Stomach (tissue), 9 donors: ENCODE results near the gene GARIN6. TPM values are rescaled to one million over a fixed set of nuclear protein-coding genes. Genes with fewer than 3 reads are reported as not detected.

Source experiments
- DNase-seq, 2 donors: peaks; one replicate each; pipeline versions ENCODE4 v3.0.0 to v3.0.0-alpha.2; 2013 to 2019
- H3K27ac ChIP-seq, 5 donors: fragments of 200-600 bp in 4 of 5; sonication (generic) in 4 of 5; one replicate each; pipeline ENCODE4 v1.5.1; 2013 to 2019; ENCODE audit warnings: mild to moderate bottlenecking in 1 of 5, moderate library complexity in 1 of 5
- H3K27me3 ChIP-seq, 3 donors: fragments of 200-600 bp; sonication (generic); one replicate each; pipeline ENCODE4 v1.5.1; 2017 to 2019; ENCODE audit warnings: mixed run types in 1 of 3
- H3K36me3 ChIP-seq, 4 donors: fragments of 200-600 bp; sonication (generic); 1 replicate in 3 of 4; 2 replicates in 1 of 4; pipeline ENCODE4 v1.5.1; 2016 to 2019
- H3K4me1 ChIP-seq, 4 donors: fragments of 200-600 bp; sonication (generic); one replicate each; pipeline ENCODE4 v1.5.1; 2016 to 2019
- H3K4me3 ChIP-seq, 4 donors: fragments of 200-600 bp; sonication (generic) in 3 of 4; one replicate each; pipeline ENCODE4 v1.5.1; 2016 to 2019; ENCODE audit warnings: mild to moderate bottlenecking in 1 of 4
- H3K9me3 ChIP-seq, 4 donors: fragments of 200-600 bp; sonication (generic); one replicate each; pipeline ENCODE4 v1.5.1; 2016 to 2019
- CTCF ChIP-seq, 7 experiments: fragments of 450-650 bp in 4 of 7; fragments of 200-600 bp in 3 of 7; sonication (generic) in 3 of 7; IDR thresholded peaks; one replicate each; pipeline ENCODE4 v1.5.1; 2016 to 2019; ENCODE audit warnings: antibody characterized with exemption in 7 of 7, control low read depth in 2 of 7, mild to moderate bottlenecking in 1 of 7
- EP300 ChIP-seq: sonication (generic); formaldehyde crosslinking; IDR thresholded peaks from one replicate; pipeline ENCODE4 v1.6.1; 2017; ENCODE audit warnings: antibody characterized with exemption
- POLR2A ChIP-seq, 4 donors: fragments of 450-650 bp; IDR thresholded peaks; one replicate each; pipeline ENCODE4 v1.6.1; 2016; ENCODE audit warnings: antibody characterized with exemption in 4 of 4, control low read depth in 2 of 4, mild to moderate bottlenecking in 1 of 4, moderate library complexity in 1 of 4
- POLR2AphosphoS5 ChIP-seq, 3 donors: sonication (generic); formaldehyde crosslinking; IDR thresholded peaks; one replicate each; pipeline ENCODE4 v1.6.1; 2016; ENCODE audit warnings: antibody characterized with exemption in 3 of 3
- WGBS, 5 donors: extraction: QIAGEN DNeasy Blood & Tissue Kit in 3 of 5; methylation state at CpG; one replicate each; pipeline versions ENCODE4 v1.1.5 to v1.1.7; 2013 to 2018; 5-methylcytosine and 5-hydroxymethylcytosine counted together
- intact Hi-C: fragments of 100-400 bp; cut with DNase I; formaldehyde crosslinking; loops from one replicate; pipeline ENCODE4 v1.15.1; 2023; ENCODE audit warnings: low total_unique reads
- polyA plus RNA-seq, 3 donors: library from polyadenylated mRNA; stranded (reverse); fragments of 200-250 nt; gene quantifications; one replicate each; pipeline ENCODE4 v1.2.3, GENCODE V29; 2013
- total RNA-seq, 5 donors: library from RNA; depleted of rRNA; stranded (reverse); fragments of >200 nt; gene quantifications; one replicate each; pipeline versions ENCODE4 v1.1.0 to v1.2.3, GENCODE V29; 2014 to 2016
- donor health status: healthy with polysubstance abuse.
- donor health status: Bipolar disorder and iron deficiency.
- donor health status: healthy.

The GARIN6 gene
- total and polyA plus RNA-seq, 8 donors, result not detected

GRCh38 chr12:99627459-99627858 is 20.1 kb upstream of the GARIN6 start:
- Histone ChIP-seq H3K4me1 (no peaks in the 10 kb centered on the region), H3K9me3 (peaks cover 0 to 7% (median 3%) of the 10 kb centered on the region in 4 donors), H3K36me3 (no peaks in the 10 kb centered on the region), H3K27ac (no peak overlapping the region), H3K27me3 (no peaks in the 10 kb centered on the region), H3K4me3 (no peak overlapping the region)
- no peak for TF ChIP-seq POLR2A (IDR thresholded peaks at IDR 0.05)
- TF ChIP-seq POLR2AphosphoS5 (IDR thresholded peaks at IDR 0.05), result no peak
- no peak for TF ChIP-seq CTCF (IDR thresholded peaks at IDR 0.05)
- no peak for TF ChIP-seq EP300
- no peak for DNase-seq
- intact Hi-C loops, result no loop called here
- WGBS, 5 donors, result 42 to 69% (median 58%) methylated on average over 2 of the region's 2 CpGs

GRCh38 chr12:99644629-99645028 is 2.9 kb upstream of the GARIN6 start:
- TF ChIP-seq POLR2AphosphoS5 (IDR thresholded peaks at IDR 0.05), result no peak
- no peak for TF ChIP-seq CTCF (IDR thresholded peaks at IDR 0.05)
- no peak for TF ChIP-seq EP300
- TF ChIP-seq POLR2A (IDR thresholded peaks at IDR 0.05), result no peak
- intact Hi-C loops, result no loop called here
- Histone ChIP-seq H3K27ac (no peak overlapping the region), H3K9me3 (peaks cover 0 to 5% (median 2%) of the 10 kb centered on the region in 4 donors), H3K27me3 (no peaks in the 10 kb centered on the region), H3K4me3 (no peak overlapping the region), H3K36me3 (peaks cover 0 to 12% (median 0%) of the 10 kb centered on the region in 4 donors), H3K4me1 (no peaks in the 10 kb centered on the region)
- WGBS, 5 donors, result 66 to 89% (median 75%) methylated on average over 2 of the region's 2 CpGs
- DNase-seq, result no peak

- Histone ChIP-seq H3K27me3 (no peaks in the 10 kb centered on the region), H3K36me3 (peaks cover 0 to 12% (median 0%) of the 10 kb centered on the region in 4 donors), H3K4me1 (no peaks in the 10 kb centered on the region), H3K9me3 (peaks cover 0 to 5% (median 0%) of the 10 kb centered on the region in 4 donors), H3K27ac (no peak overlapping the region), H3K4me3 (no peak overlapping the region)
- no peak for DNase-seq
- intact Hi-C loops, result no loop called here
- 85 to 95% (median 89%) methylated on average over 14 of the region's 14 CpGs for WGBS, 5 donors
- no peak for TF ChIP-seq CTCF (IDR thresholded peaks at IDR 0.05)
- no peak for TF ChIP-seq POLR2A (IDR thresholded peaks at IDR 0.05)
- TF ChIP-seq EP300, result no peak
- TF ChIP-seq POLR2AphosphoS5 (IDR thresholded peaks at IDR 0.05), result no peak
Measured at GRCh38 chr12:99648183-99648582, 630 bp downstream of the GARIN6 start.

- no peak for TF ChIP-seq POLR2AphosphoS5 (IDR thresholded peaks at IDR 0.05)
- no peak for TF ChIP-seq CTCF (IDR thresholded peaks at IDR 0.05)
- no peak for TF ChIP-seq EP300
- TF ChIP-seq POLR2A (IDR thresholded peaks at IDR 0.05), result no peak
- DNase-seq, result no peak
- H3K27me3 ChIP-seq, result no peaks in the 10 kb centered on the region
- no peak overlapping the region for H3K4me3 ChIP-seq
- intact Hi-C loops, result no loop called here
- H3K4me1 ChIP-seq, result no peaks in the 10 kb centered on the region
- H3K9me3 ChIP-seq, result no peaks in the 10 kb centered on the region
- 41 to 70% (median 57%) methylated on average over 1 of the region's 1 CpG for WGBS, 5 donors
- H3K36me3 ChIP-seq, result peaks cover 0 to 12% (median 0%) of the 10 kb centered on the region in 4 donors
- no peak overlapping the region for H3K27ac ChIP-seq
Measured at GRCh38 chr12:99649551-99649950, 2.0 kb downstream of the GARIN6 start.
